HepG2 (cell line): ENCODE results near the gene RSPRY1. TPM values are rescaled to one million over a fixed set of nuclear protein-coding genes. Genes with fewer than 3 reads are reported as not detected.

ENCODE experiments used
- CENPX ChIP-seq: sonication (generic); formaldehyde crosslinking; IDR thresholded peaks from 2 replicates; pipeline ENCODE4 v1.9.0; 2021; ENCODE audit warnings: mild to moderate bottlenecking, missing genetic modification reagents, moderate library complexity
- DNMT1 ChIP-seq: sonication (generic); formaldehyde crosslinking; IDR thresholded peaks from 2 replicates; pipeline ENCODE4 v1.5.1; 2020; ENCODE audit warnings: mild to moderate bottlenecking, missing genetic modification reagents
- EZH2 ChIP-seq: conservative IDR thresholded peaks from 2 replicates; pipeline ENCODE4 v1.6.1; 2012; ENCODE audit warnings: mild to moderate bottlenecking, low read depth, low read length, moderate library complexity
- MED1 ChIP-seq: sonication (generic); formaldehyde crosslinking; IDR thresholded peaks from 2 replicates; pipeline ENCODE4 v1.4.0; 2020; ENCODE audit warnings: missing genetic modification reagents
- NR1H2 ChIP-seq: sonication (generic); formaldehyde crosslinking; IDR thresholded peaks from 2 replicates; pipeline ENCODE4 v1.8.1; 2022; ENCODE audit warnings: low read depth, missing genetic modification reagents, borderline replicate concordance
- ZBTB21 ChIP-seq: sonication (generic); formaldehyde crosslinking; IDR thresholded peaks from 2 replicates; pipeline ENCODE4 v1.4.0; 2020; ENCODE audit warnings: missing genetic modification reagents
- ZNF337 ChIP-seq: sonication (generic); formaldehyde crosslinking; IDR thresholded peaks from 2 replicates; pipeline ENCODE4 v1.5.1; 2020; ENCODE audit warnings: missing genetic modification reagents, low read depth, mild to moderate bottlenecking, borderline replicate concordance
- ZSCAN30 ChIP-seq: sonication (generic); formaldehyde crosslinking; IDR thresholded peaks from 2 replicates; pipeline ENCODE4 v1.5.0; 2020; ENCODE audit warnings: mild to moderate bottlenecking, missing genetic modification reagents
- polyA plus RNA-seq, 8 experiments: library from polyadenylated mRNA; depleted of rRNA in 3 of 8; stranded (reverse) in 7 of 8; unstranded in 1 of 8; fragments of >200 nt; fragmentation: Illumina TruSeq in 4 of 8; extraction: Trizol in 4 of 8; gene quantifications; 2 replicates each; pipeline versions ENCODE4 v1.2.1 to v1.2.3, GENCODE V29; 2011 to 2016; ENCODE audit warnings: low read depth in 4 of 8, missing spikeins in 1 of 8, mixed read lengths in 1 of 8; ENCODE audit not compliant: insufficient read depth in 1 of 8
- total RNA-seq, 5 experiments: library from RNA; depleted of rRNA; stranded (reverse); fragments of >200 nt; fragmentation: Illumina TruSeq; extraction: Trizol; gene quantifications; 2 replicates each; pipeline ENCODE4 v1.2.3, GENCODE V29; 2016; ENCODE audit warnings: low read depth in 1 of 5
- TF ChIP-seq, protein P1 (sequence below): sonication (generic); formaldehyde crosslinking; IDR thresholded peaks from 2 replicates; pipeline ENCODE4 v1.5.1; 2020; ENCODE audit warnings: mild to moderate bottlenecking, moderate library complexity, missing genetic modification reagents
- TF ChIP-seq, protein P2 (sequence below): sonication (generic); formaldehyde crosslinking; IDR thresholded peaks from 2 replicates; pipeline ENCODE4 v1.8.1; 2023; ENCODE audit warnings: mild to moderate bottlenecking, missing genetic modification reagents
- TF ChIP-seq, protein P3 (sequence below): sonication (generic); formaldehyde crosslinking; conservative IDR thresholded peaks from 2 replicates; pipeline ENCODE4 v1.4.0; 2020; ENCODE audit warnings: mild to moderate bottlenecking, missing genetic modification reagents, moderate library complexity
- TF ChIP-seq, protein P4 (sequence below): sonication (generic); formaldehyde crosslinking; IDR thresholded peaks from 2 replicates; pipeline ENCODE4 v1.5.0; 2020; ENCODE audit warnings: mild to moderate bottlenecking, missing genetic modification reagents
- TF ChIP-seq, protein P5 (sequence below): sonication (generic); formaldehyde crosslinking; IDR thresholded peaks from 2 replicates; pipeline ENCODE4 v1.5.1; 2020; ENCODE audit warnings: mild to moderate bottlenecking, missing genetic modification reagents, borderline replicate concordance

The RSPRY1 gene
- total and polyA plus RNA-seq, 2 of the 13 experiments (the other 11 are each of a cell fraction or from before 2014, with no cell fraction given), result 53.4 to 61.0 TPM

DNA sequence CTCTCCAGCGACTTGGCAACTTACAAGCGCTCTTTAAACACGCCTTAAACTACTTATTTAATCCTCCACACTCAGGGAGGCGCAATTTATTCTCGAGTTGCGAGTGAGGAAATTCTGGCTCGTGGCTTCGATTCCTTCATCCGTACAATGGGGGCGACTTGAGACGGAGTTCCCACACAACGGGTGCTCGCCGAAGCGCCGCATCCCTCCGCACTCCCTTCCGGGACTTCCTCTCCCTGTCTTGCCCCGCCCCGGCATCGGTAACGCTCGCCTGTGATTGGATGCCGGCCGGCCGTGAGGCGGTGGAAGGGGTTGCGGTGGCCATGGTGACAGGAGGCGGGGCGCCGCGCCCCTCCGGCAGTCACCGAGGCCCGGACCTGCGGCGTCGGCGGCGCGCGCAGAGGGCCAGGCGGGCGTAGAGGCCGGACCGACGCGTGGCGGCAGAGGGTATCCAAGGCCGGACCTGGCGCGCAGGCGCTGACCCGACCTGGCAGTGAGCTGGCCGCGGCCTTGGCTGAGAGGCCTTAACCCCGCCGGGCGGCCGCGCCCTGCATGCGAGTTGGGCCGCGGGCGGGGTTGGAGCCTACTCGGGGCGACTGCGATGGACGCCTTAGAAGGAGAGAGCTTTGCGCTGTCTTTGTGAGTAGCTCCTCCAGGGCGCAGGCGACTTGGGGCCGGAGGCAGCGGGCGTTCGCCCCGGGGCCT is 58.8 kb downstream of the RSPRY1 start, which contains the start of gene ARL2BP (continued):
- TF ChIP-seq NR1H2 (CRISPR knock-in tag) (peak; percentile 90; the same call in 1 of the 2 replicates), EZH2 (no peak), ZSCAN30 (CRISPR knock-in tag) (no peak), MED1 (peak; percentile 91), ZNF337 (CRISPR knock-in tag) (no peak), ZBTB21 (CRISPR knock-in tag) (0 out of 2 replicates have a peak, but pooled peaks have one; percentile 57), DNMT1 (CRISPR knock-in tag) (no peak), CENPX (no peak)
- TF ChIP-seq, protein P1, sequence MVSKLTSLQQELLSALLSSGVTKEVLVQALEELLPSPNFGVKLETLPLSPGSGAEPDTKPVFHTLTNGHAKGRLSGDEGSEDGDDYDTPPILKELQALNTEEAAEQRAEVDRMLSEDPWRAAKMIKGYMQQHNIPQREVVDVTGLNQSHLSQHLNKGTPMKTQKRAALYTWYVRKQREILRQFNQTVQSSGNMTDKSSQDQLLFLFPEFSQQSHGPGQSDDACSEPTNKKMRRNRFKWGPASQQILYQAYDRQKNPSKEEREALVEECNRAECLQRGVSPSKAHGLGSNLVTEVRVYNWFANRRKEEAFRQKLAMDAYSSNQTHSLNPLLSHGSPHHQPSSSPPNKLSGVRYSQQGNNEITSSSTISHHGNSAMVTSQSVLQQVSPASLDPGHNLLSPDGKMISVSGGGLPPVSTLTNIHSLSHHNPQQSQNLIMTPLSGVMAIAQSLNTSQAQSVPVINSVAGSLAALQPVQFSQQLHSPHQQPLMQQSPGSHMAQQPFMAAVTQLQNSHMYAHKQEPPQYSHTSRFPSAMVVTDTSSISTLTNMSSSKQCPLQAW (CRISPR knock-in tag), result peak; percentile 82; the same call in 1 of the 2 replicates
- TF ChIP-seq, protein P2, sequence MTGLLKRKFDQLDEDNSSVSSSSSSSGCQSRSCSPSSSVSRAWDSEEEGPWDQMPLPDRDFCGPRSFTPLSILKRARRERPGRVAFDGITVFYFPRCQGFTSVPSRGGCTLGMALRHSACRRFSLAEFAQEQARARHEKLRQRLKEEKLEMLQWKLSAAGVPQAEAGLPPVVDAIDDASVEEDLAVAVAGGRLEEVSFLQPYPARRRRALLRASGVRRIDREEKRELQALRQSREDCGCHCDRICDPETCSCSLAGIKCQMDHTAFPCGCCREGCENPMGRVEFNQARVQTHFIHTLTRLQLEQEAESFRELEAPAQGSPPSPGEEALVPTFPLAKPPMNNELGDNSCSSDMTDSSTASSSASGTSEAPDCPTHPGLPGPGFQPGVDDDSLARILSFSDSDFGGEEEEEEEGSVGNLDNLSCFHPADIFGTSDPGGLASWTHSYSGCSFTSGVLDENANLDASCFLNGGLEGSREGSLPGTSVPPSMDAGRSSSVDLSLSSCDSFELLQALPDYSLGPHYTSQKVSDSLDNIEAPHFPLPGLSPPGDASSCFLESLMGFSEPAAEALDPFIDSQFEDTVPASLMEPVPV (CRISPR knock-in tag), result peak; percentile 92
- TF ChIP-seq, protein P3, sequence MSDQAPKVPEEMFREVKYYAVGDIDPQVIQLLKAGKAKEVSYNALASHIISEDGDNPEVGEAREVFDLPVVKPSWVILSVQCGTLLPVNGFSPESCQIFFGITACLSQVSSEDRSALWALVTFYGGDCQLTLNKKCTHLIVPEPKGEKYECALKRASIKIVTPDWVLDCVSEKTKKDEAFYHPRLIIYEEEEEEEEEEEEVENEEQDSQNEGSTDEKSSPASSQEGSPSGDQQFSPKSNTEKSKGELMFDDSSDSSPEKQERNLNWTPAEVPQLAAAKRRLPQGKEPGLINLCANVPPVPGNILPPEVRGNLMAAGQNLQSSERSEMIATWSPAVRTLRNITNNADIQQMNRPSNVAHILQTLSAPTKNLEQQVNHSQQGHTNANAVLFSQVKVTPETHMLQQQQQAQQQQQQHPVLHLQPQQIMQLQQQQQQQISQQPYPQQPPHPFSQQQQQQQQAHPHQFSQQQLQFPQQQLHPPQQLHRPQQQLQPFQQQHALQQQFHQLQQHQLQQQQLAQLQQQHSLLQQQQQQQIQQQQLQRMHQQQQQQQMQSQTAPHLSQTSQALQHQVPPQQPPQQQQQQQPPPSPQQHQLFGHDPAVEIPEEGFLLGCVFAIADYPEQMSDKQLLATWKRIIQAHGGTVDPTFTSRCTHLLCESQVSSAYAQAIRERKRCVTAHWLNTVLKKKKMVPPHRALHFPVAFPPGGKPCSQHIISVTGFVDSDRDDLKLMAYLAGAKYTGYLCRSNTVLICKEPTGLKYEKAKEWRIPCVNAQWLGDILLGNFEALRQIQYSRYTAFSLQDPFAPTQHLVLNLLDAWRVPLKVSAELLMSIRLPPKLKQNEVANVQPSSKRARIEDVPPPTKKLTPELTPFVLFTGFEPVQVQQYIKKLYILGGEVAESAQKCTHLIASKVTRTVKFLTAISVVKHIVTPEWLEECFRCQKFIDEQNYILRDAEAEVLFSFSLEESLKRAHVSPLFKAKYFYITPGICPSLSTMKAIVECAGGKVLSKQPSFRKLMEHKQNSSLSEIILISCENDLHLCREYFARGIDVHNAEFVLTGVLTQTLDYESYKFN, result peak; percentile 77
- TF ChIP-seq, protein P4, sequence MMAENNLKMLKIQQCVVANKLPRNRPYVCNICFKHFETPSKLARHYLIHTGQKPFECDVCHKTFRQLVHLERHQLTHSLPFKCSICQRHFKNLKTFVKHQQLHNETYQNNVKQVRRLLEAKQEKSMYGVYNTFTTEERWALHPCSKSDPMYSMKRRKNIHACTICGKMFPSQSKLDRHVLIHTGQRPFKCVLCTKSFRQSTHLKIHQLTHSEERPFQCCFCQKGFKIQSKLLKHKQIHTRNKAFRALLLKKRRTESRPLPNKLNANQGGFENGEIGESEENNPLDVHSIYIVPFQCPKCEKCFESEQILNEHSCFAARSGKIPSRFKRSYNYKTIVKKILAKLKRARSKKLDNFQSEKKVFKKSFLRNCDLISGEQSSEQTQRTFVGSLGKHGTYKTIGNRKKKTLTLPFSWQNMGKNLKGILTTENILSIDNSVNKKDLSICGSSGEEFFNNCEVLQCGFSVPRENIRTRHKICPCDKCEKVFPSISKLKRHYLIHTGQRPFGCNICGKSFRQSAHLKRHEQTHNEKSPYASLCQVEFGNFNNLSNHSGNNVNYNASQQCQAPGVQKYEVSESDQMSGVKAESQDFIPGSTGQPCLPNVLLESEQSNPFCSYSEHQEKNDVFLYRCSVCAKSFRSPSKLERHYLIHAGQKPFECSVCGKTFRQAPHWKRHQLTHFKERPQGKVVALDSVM, result peak; percentile 92
- TF ChIP-seq, protein P5, sequence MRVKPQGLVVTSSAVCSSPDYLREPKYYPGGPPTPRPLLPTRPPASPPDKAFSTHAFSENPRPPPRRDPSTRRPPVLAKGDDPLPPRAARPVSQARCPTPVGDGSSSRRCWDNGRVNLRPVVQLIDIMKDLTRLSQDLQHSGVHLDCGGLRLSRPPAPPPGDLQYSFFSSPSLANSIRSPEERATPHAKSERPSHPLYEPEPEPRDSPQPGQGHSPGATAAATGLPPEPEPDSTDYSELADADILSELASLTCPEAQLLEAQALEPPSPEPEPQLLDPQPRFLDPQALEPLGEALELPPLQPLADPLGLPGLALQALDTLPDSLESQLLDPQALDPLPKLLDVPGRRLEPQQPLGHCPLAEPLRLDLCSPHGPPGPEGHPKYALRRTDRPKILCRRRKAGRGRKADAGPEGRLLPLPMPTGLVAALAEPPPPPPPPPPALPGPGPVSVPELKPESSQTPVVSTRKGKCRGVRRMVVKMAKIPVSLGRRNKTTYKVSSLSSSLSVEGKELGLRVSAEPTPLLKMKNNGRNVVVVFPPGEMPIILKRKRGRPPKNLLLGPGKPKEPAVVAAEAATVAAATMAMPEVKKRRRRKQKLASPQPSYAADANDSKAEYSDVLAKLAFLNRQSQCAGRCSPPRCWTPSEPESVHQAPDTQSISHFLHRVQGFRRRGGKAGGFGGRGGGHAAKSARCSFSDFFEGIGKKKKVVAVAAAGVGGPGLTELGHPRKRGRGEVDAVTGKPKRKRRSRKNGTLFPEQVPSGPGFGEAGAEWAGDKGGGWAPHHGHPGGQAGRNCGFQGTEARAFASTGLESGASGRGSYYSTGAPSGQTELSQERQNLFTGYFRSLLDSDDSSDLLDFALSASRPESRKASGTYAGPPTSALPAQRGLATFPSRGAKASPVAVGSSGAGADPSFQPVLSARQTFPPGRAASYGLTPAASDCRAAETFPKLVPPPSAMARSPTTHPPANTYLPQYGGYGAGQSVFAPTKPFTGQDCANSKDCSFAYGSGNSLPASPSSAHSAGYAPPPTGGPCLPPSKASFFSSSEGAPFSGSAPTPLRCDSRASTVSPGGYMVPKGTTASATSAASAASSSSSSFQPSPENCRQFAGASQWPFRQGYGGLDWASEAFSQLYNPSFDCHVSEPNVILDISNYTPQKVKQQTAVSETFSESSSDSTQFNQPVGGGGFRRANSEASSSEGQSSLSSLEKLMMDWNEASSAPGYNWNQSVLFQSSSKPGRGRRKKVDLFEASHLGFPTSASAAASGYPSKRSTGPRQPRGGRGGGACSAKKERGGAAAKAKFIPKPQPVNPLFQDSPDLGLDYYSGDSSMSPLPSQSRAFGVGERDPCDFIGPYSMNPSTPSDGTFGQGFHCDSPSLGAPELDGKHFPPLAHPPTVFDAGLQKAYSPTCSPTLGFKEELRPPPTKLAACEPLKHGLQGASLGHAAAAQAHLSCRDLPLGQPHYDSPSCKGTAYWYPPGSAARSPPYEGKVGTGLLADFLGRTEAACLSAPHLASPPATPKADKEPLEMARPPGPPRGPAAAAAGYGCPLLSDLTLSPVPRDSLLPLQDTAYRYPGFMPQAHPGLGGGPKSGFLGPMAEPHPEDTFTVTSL, result no peak
